Right atrium auricular region (tissue), 2 donors: Measurements from ENCODE around the gene ARL3. TPM values are rescaled to one million over a fixed set of nuclear protein-coding genes. Genes with fewer than 3 reads are reported as not detected.

Experiments
- DNase-seq: peaks from one replicate; pipeline ENCODE4 v3.0.0-alpha.2; 2019; ENCODE audit warnings: low spot score
- H3K27ac ChIP-seq, 2 donors: fragments of 200-600 bp; sonication (generic); 1 replicate in 1 of 2; 2 replicates in 1 of 2; pipeline ENCODE4 v1.5.1; 2016 to 2019
- H3K27me3 ChIP-seq, 2 donors: fragments of 200-600 bp; sonication (generic); one replicate each; pipeline versions ENCODE4 v1.5.1 to v1.6.0; 2017 to 2019
- H3K36me3 ChIP-seq: fragments of 200-600 bp; sonication (generic); one replicate; pipeline ENCODE4 v1.5.1; 2016
- H3K4me1 ChIP-seq, 2 donors: fragments of 200-600 bp; sonication (generic); one replicate each; pipeline versions ENCODE4 v1.5.1 to v1.6.0; 2017 to 2019
- H3K4me3 ChIP-seq, 2 donors: fragments of 200-600 bp; sonication (generic); 1 replicate in 1 of 2; 2 replicates in 1 of 2; pipeline ENCODE4 v1.5.1; 2017 to 2019; ENCODE audit warnings: mild to moderate bottlenecking in 1 of 2, moderate library complexity in 1 of 2
- H3K9me3 ChIP-seq, 2 donors: fragments of 200-600 bp; sonication (generic); one replicate each; pipeline ENCODE4 v1.5.1; 2019
- total RNA-seq, 2 donors: library from RNA; depleted of rRNA; stranded (reverse); fragments of >200 nt; gene quantifications; one replicate each; pipeline ENCODE4 v1.1.0, GENCODE V29; 2016
- TF ChIP-seq, protein P1 (sequence below), 2 donors: fragments of 200-600 bp; sonication (generic); IDR thresholded peaks; one replicate each; pipeline ENCODE4 v1.5.1; 2019; ENCODE audit warnings: antibody characterized with exemption in 2 of 2

ARL3 gene
- total RNA-seq, 2 donors from 2014 or later, result 5.7 to 6.4 TPM

DNA sequence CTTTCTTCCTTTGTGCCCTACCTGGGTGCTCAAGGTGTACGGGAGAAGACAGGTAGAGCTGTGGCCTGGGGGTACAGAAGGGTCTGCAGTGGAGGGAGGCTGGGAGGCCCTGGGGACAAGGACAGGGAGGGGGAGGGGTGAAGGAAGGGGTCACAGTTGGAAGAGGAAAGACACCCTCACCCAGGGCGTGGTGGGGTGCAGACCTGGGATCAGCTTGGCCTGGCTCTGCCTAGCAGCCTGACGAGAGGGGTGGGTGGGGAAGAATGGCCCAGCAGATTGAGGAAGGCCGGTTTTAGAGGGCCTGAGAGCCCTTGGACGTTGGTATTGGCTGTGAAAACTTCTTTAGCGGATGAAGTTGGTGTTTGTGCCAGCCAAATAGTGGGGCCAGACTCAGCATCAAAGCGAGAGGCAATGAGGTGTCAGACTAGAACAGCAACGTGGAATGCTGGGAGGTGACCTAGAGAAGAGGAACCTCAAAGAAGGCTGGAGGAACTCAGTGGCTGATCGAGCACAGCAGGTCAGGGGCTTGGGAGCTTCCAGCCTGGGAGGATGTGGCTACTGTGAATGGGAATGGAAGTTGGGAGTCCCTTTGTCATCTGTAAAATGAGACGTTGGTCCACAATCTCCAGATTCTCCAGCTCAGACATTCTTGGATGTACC lies 88.0 kb downstream of the ARL3 start:
- DNase-seq, result no peak
- Histone ChIP-seq H3K27ac (peak overlapping the region; percentile 83 to 92), H3K27me3 (no peaks in the 10 kb centered on the region), H3K4me3 (no peak overlapping the region), H3K36me3 (no peaks in the 10 kb centered on the region), H3K9me3 (no peaks in the 10 kb centered on the region), H3K4me1 (peaks cover 0 to 70% of the 10 kb centered on the region in 2 donors)
- TF ChIP-seq, protein P1, sequence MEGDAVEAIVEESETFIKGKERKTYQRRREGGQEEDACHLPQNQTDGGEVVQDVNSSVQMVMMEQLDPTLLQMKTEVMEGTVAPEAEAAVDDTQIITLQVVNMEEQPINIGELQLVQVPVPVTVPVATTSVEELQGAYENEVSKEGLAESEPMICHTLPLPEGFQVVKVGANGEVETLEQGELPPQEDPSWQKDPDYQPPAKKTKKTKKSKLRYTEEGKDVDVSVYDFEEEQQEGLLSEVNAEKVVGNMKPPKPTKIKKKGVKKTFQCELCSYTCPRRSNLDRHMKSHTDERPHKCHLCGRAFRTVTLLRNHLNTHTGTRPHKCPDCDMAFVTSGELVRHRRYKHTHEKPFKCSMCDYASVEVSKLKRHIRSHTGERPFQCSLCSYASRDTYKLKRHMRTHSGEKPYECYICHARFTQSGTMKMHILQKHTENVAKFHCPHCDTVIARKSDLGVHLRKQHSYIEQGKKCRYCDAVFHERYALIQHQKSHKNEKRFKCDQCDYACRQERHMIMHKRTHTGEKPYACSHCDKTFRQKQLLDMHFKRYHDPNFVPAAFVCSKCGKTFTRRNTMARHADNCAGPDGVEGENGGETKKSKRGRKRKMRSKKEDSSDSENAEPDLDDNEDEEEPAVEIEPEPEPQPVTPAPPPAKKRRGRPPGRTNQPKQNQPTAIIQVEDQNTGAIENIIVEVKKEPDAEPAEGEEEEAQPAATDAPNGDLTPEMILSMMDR (IDR thresholded peaks at IDR 0.05), result no peak

DNA sequence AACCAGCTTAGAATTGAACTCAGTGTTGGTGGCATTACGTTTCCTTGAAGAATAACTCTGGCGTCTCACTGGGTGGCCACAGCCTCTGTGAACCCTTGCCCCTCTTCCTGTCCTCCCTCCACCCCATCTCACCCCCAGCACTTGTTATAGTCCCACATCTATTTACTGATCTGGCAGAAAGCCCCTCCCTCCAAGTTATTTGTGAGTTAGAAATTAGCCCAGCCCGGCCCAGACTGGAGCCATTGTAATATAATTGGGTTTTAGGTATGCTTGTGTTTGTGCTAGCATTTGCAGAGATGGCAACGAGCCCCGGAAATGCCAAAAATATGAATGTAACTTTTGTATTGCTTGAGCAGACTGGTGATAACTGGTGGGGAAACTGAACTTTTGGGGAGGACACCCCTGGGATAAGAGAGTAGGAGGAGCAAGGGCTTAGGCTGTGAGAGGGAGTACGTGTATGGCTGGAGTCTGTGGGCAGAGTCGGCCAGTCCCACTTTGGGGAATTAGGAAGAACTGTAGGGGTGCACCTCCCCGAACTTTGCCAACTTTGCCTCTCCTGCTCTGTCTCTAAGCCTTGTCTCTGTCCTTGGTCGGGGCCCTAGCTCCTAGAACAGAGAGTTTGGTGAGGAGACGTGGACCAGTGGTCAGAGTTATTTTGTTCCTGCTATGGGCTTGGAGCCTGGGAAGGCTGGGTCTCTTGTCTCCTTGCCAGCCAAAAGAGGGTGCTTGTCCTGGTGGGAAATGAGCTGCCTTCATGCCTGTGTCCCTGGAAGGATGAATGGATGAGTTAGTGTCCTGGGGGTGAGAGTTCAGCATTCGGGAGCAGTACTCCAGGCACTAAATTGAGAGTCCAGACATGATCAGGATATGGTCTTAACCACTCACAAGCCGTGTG lies 89.2 kb downstream of the ARL3 start:
- DNase-seq, result no peak
- TF ChIP-seq, protein P1 (IDR thresholded peaks at IDR 0.05), result no peak
- H3K27ac ChIP-seq, result peak overlapping the region in 1 of 2 donors; percentile 32
- no peak overlapping the region for H3K4me3 ChIP-seq
- no peaks in the 10 kb centered on the region for H3K27me3 ChIP-seq
- H3K4me1 ChIP-seq, result peaks cover 0 to 79% of the 10 kb centered on the region in 2 donors
- no peaks in the 10 kb centered on the region for H3K36me3 ChIP-seq
- H3K9me3 ChIP-seq, result no peaks in the 10 kb centered on the region

DNA sequence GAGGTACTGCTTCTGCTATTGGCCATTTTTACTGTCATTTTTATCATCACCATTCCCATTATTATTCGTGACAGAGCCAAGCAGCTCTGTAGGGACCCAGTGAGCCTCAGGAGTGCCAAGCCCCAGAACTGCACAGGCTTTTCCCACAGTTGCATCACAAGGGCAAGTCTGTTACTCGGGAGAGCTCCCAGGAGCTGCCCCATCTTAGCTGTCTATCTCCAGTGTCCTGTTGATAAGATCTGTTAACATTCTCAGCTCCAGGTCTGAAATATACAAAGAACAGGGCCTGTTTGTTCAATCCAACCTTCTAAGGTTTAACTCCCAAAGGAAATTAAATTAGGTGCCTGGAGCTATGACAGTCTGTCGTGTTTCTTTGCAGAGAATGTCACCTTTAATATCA lies 90.1 kb downstream of the ARL3 start:
- H3K27ac ChIP-seq, result no peak overlapping the region
- peaks cover 0 to 79% of the 10 kb centered on the region in 2 donors for H3K4me1 ChIP-seq
- H3K9me3 ChIP-seq, result no peaks in the 10 kb centered on the region
- no peaks in the 10 kb centered on the region for H3K36me3 ChIP-seq
- no peak overlapping the region for H3K4me3 ChIP-seq
- H3K27me3 ChIP-seq, result no peaks in the 10 kb centered on the region
- DNase-seq, result no peak
- TF ChIP-seq, protein P1 (IDR thresholded peaks at IDR 0.05), result no peak

Other genes with a start within 250 kb of the ARL3 start
- gene ACTR1A, start 211.7 kb downstream of the ARL3 start, total RNA-seq, result 100 to 1,000 TPM; 107 to 124 TPM
- 1 to 10 TPM; 4.9 to 6.4 TPM for gene SUFU, start 210.4 kb downstream of the ARL3 start, total RNA-seq
- 100 to 1,000 TPM; 106 to 125 TPM for gene TRIM8, start 69.9 kb downstream of the ARL3 start, total RNA-seq
- gene SFXN2, start 239 bp upstream of the ARL3 start, total RNA-seq, result 1 to 10 TPM in 1 of 2 donors, under 1 TPM in 1; 0.59 to 2.7 TPM
- 10 to 100 TPM; 46.1 to 94.4 TPM for gene WBP1L, start 29.6 kb upstream of the ARL3 start, total RNA-seq
- gene CYP17A1, start 123.0 kb upstream of the ARL3 start, total RNA-seq, result under 1 TPM in 1 of 2 donors, not detected in 1; 0.47 TPM
- gene BORCS7, start 139.9 kb upstream of the ARL3 start, total RNA-seq, result 10 to 100 TPM; 22.5 to 25.3 TPM
- 10 to 100 TPM; 11.7 to 17.3 TPM for gene AS3MT, start 155.1 kb upstream of the ARL3 start, total RNA-seq
- gene CNNM2, start 203.9 kb upstream of the ARL3 start, total RNA-seq, result 1 to 10 TPM; 3.3 to 4.1 TPM